Stimulated activated CD8-positive, alpha-beta memory T cell treated with anti-CD3 and anti-CD28 coated beads, Interleukin-2, amount 100 ng/mL, for 48 hours (primary cell): ENCODE measurements around the gene FBXL4.
A peak's percentile ranks its signal among the peaks of the same experiment; 100 is the strongest.

Experiments used
- DNase-seq, 2 donors: peaks; one replicate each; pipeline ENCODE4 v3.0.0-alpha.2; 2020; ENCODE audit warnings: low read depth in 2 of 2

The FBXL4 gene

GRCh38 chr6:98838975-98839374 is 108.8 kb downstream of the FBXL4 start:
- DNase-seq, result no peak

GRCh38 chr6:98838032-98838431 is 109.7 kb downstream of the FBXL4 start:
- DNase-seq, result no peak

GRCh38 chr6:98836962-98837944 is 110.5 kb downstream of the FBXL4 start:
- no peak for DNase-seq

DNA sequence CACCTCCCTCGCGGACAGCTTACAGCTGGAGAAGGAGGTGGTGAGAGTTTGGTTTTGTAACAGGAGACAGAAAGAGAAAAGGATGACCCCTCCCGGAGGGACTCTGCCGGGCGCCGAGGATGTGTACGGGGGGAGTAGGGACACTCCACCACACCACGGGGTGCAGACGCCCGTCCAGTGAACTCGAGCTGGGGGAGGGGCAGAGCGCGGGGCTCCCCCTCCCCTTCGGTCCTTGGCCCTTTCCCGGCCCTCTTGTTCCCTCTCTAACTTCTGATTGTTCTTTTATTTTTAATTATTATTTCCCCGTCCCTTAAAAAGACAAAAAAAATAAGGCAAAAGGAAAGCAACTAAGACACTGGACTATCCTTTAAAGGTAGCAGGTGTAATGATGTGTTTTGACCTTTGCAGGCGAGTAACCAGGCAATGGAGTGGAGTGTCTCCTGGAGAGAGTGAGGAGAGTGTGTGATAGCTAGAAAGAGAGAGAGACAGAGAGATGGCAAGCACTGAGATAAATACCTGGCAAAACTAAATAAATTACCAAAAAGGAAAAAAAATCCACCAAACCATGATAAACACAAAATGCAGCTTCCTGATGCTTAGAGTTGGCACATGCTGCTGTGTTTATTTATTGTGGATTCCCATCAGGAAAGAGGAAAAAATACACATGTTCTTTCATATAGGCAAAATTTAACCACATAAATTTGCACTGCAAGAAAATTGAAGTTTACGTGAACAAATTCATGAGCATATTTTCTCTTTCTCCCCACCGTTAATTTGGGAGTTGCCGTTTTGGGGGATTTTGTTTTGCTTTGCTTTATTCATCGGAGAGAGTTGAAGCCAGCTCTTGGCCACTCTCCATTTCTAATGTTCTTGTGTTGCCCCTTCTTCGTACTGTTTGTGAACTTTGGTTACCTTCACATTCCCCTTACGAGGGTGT is 111.5 kb downstream of the FBXL4 start:
- no peak for DNase-seq

DNA sequence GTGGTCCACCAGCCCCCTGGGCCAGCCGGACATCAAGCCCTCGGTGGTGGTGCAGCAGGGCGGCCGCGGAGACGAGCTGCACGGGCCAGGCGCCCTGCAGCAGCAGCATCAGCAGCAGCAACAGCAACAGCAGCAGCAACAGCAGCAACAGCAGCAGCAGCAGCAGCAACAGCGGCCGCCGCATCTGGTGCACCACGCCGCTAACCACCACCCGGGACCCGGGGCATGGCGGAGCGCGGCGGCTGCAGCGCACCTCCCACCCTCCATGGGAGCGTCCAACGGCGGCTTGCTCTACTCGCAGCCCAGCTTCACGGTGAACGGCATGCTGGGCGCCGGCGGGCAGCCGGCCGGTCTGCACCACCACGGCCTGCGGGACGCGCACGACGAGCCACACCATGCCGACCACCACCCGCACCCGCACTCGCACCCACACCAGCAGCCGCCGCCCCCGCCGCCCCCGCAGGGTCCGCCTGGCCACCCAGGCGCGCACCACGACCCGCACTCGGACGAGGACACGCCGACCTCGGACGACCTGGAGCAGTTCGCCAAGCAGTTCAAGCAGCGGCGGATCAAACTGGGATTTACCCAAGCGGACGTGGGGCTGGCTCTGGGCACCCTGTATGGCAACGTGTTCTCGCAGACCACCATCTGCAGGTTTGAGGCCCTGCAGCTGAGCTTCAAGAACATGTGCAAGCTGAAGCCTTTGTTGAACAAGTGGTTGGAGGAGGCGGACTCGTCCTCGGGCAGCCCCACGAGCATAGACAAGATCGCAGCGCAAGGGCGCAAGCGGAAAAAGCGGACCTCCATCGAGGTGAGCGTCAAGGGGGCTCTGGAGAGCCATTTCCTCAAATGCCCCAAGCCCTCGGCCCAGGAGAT is 112.4 kb downstream of the FBXL4 start:
- DNase-seq, result no peak

GRCh38 chr6:98834060-98835031 is 113.4 kb downstream of the FBXL4 start, which contains the start of gene POU3F2:
Gene POU3F2, plus strand, starts transcription at chr6:98834574. Its CDS starts 300 bp downstream, at chr6:98834874.
- DNase-seq, result peak; percentile 45 to 57

DNA sequence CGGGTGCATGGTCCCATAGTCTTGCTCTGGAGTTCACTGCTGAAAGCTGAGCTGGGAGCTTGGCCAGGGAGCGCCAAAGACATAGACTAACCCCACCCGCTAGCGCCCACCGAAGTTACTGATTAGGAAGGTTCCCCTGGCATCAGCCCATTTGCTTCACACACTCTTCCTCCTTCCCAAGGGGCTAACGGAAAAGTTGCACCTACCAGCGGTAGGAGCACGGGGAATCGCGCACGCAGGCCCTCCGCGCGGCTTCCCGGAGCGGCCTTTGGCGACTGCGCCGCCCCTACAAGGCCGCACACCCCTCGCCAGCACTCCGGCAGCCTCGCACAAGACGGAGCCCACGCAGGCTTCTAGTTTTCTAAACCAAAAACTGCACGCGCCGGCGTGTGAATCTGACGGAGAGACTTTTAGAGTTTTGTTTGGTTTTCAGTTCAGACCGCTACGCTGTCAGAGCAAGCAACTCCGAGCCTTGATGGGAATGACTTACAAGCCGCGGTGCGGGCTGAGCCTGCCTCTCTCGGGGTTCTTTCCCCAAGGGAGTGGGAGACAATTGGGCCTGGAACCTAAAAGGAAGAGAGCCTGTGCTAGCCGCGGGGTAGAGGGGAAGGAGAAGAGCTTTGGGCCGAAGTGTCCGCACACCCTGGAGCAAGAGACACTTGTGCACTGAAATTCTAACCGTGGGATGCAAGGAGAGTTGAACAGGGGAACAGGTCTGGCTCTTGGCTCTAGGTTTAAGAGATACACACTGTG is 114.3 kb downstream of the FBXL4 start:
- DNase-seq, result no peak

DNA sequence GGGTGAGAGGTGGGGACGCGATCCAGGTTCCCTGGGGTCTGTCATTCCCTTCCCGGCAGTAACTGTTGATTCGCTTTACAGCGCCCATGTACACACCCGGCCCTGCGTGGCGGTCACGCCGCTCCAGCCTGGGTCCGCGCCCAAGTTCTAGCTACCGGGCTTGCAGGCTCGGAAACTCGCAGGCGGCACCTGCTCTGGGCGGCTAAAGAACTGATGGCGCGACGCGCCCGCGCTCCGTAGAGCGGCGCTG is 114.8 kb downstream of the FBXL4 start:
- no peak for DNase-seq

- DNase-seq, result no peak
These were observed 115.3 kb downstream of the FBXL4 start for GRCh38 chr6:98832284-98833056.

GRCh38 chr6:98831959-98832283 is 115.8 kb downstream of the FBXL4 start:
- no peak for DNase-seq

DNA sequence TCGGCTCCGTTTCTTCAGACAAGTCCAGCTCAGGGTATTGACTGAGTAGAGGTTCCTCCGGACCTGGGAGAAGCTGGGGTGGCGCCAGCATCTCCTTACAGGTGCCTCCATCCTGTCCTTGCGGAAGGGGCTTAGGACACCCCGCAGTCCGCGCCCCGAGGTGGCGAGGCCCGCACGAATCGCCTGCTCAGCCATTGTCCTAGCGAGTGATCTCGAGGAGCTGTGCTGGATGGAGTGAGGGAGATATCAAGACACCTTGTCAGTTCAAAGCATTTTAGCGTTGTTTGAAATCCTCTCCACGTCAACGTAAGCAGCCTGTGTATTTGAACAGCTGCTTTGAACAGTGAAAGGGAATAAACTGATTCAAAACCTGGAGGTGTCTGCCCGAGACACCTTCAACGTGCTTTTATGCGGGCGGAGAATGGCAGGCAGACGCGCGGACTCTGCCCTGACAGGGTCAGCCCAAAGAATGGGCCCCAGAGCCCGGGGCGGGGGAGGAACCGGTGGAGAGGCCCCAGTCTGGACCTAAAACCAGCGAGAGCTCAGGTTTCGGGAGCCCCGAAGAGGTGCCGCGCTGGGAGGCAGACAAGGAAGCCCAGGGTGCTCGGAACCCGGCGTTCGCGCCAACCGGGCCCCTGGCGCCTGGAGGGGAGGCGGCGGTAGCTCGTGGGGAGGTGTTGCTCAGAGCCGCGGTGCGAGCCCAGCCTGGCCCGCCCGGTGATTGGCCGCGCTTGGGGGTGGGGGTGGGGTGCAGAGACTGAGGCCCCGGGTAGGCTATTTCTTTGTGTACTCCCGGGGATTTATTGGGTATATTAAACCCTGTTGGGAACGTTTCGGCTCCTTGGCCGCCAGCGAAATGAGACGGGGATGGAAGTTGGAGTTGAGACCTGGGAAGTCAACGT is 116.4 kb downstream of the FBXL4 start:
- no peak for DNase-seq

DNA sequence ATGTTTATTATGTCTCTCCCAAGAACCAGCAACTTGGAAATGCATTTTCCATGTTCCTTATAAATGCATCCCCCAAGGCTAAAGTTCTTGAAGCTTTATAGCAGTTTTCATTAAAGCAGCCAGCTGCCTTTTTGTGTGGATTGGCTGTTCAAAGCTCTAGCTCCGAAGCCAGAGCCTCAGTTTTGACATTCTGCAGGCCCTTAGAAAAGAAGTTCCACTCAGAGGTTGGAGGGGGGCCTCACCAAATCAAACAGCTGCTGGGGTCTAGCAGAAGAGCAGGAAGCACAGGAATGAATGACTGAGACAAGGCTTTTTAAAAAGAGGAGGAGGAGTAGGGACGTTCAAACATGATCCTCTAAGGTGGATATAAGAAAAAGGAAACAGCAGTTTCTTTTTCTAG is 117.6 kb downstream of the FBXL4 start:
- DNase-seq, result no peak

DNA sequence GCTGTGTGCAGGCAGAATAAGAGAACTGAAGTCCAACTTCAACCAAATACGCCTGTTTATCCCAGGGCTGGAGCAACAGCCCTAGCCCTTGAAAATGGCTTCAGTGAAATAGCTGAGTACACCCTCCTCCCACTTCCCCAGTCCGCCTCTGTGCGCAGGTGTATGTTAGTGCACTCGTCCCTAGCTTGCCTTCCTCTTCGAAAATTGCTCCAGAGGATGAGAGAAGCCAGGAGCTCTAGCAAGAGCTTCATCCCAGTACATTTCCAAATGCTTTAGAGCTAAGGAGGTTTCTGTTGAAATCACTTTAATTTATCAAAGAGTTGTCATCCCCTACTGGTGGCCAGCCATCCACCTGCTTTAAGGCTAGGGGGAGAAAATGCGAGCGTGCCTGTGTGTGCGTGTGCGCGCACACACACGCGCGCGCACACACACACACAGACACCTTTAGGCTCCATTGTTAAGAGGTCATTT is 118.8 kb downstream of the FBXL4 start:
- no peak for DNase-seq

DNA sequence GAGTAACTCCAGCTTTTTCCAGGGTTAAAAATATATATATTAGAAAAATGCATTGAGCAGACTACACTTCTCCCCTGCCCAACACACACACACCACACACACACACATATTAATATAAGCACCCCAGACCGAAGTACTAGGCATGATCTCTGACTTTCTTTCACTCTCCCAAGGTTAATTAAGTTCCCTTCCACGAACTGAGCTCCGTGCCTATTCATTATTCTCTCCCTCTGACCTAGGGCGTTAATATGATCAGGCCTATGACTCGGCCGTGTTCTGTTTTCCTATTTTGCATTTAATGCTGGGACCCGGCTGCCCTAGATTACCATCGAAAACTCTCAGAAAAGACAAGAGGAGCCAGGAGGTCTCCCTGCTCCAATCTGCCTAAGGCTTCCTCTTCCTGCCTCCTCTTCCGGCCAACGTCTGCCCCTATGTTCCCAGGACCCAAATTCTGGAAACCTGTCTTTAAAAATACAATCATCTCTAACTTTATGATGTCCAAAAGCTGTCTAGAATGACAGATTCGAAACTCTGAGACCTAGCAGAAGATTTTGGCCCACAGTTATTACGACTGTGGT is 119.4 kb downstream of the FBXL4 start:
- DNase-seq, result no peak

DNA sequence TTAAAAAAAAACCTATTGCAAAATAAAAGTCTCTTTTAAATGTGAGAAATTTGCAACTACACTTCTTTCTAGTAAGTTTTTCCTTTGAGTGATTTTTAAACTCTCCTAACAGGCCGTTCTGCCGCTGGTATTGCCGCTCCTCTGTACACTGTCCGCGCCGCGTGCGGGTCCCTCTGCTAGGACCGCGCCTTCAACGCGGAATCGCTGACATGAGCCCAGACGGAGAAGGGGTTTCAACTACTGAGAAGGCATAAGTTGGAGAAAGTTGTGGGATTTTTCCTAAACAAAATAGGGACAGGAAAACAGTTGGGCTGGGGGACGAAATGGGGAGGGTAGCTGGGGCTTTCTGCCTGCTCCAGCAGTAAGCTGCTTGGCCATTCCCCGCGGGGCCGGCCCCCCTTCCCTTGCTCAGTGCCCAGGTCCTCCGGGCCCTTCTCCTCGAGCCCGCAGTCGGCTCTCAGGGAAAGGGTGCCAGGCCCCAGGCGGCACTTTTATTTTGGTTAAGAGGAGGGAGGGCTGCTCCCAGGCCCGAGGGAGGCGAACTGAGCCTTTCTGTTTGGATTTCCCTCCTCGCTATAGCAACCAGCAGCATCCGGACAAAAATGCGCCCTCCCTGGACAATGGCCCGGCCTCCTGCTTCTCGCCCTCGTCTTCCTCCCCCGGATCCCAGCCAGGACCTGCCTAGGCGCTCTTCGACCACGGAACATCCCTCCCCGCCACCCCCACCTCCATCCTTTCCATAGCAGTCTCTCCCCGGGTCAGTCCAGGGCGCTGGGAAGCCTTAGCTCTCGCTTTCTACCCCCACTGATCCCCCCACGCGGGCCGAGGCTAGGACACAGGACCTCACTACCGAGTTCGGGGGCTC is 120.2 kb downstream of the FBXL4 start:
- DNase-seq, result no peak

GRCh38 chr6:98825600-98826230 is 122.0 kb downstream of the FBXL4 start:
- no peak for DNase-seq
